Astrocyte (in vitro differentiated cells and primary cell): ENCODE data around the gene SLC44A1. TPM values are rescaled to one million over a fixed set of nuclear protein-coding genes. Genes with fewer than 3 reads are reported as not detected.
A peak's percentile ranks its signal among the peaks of the same experiment; 100 is the strongest.

Experiments used
- DNase-seq: peaks from one replicate; pipeline ENCODE4 v3.0.0-alpha.2; 2010; ENCODE audit warnings: low read depth
- FAIRE-seq: peaks from 2 replicates; lab custom pipeline; 2011; peaks lifted over from hg19 to GRCh38; lab: Jason Lieb, UNC
- H2AFZ ChIP-seq: 2 replicates; pipeline ENCODE4 v1.6.0; 2012; ENCODE audit warnings: low read depth, low read length, inconsistent platforms
- H3K27ac ChIP-seq: 2 replicates; pipeline ENCODE4 v1.5.1; 2011; ENCODE audit warnings: low read depth, low read length, inconsistent platforms
- H3K27me3 ChIP-seq: 2 replicates; pipeline ENCODE4 v1.6.0; 2011; ENCODE audit warnings: low read length, inconsistent platforms; ENCODE audit not compliant: insufficient read depth
- H3K36me3 ChIP-seq: 2 replicates; pipeline ENCODE4 v1.5.1; 2011; ENCODE audit warnings: low read length, inconsistent platforms; ENCODE audit not compliant: insufficient read depth
- H3K4me1 ChIP-seq: 2 replicates; pipeline ENCODE4 v1.5.1; 2011; ENCODE audit warnings: low read length, inconsistent platforms; ENCODE audit not compliant: insufficient read depth
- H3K4me2 ChIP-seq: 2 replicates; pipeline ENCODE4 v1.6.0; 2012; ENCODE audit warnings: low read length, inconsistent platforms
- H3K4me3 ChIP-seq: 2 replicates; pipeline ENCODE4 v1.5.1; 2011; ENCODE audit warnings: low read depth, mild to moderate bottlenecking, low read length, inconsistent platforms; ENCODE audit not compliant: insufficient read depth
- H3K79me2 ChIP-seq: 2 replicates; pipeline ENCODE4 v1.6.0; 2012; ENCODE audit warnings: mild to moderate bottlenecking, low read length, inconsistent platforms; ENCODE audit not compliant: insufficient read depth
- H3K9ac ChIP-seq: 2 replicates; pipeline ENCODE4 v1.6.0; 2012; ENCODE audit warnings: mild to moderate bottlenecking, low read length, inconsistent platforms
- H3K9me3 ChIP-seq: 2 replicates; pipeline ENCODE4 v1.5.1; 2012; ENCODE audit warnings: low read depth, mild to moderate bottlenecking, low read length, inconsistent platforms; ENCODE audit not compliant: insufficient read depth
- H4K20me1 ChIP-seq: 2 replicates; pipeline ENCODE4 v1.6.0; 2012; ENCODE audit warnings: low read length, inconsistent platforms; ENCODE audit not compliant: insufficient read depth
- H3K27ac Mint-ChIP-seq: one replicate; pipeline ENCODE4 v1.8.0; 2021; ENCODE audit warnings: mild to moderate bottlenecking, mixed read lengths; ENCODE audit not compliant: unreplicated experiment
- H3K27me3 Mint-ChIP-seq: one replicate; pipeline ENCODE4 v1.8.0; 2021; ENCODE audit warnings: low read depth, mixed read lengths; ENCODE audit not compliant: unreplicated experiment
- H3K36me3 Mint-ChIP-seq: one replicate; pipeline ENCODE4 v1.8.0; 2021; ENCODE audit warnings: low read depth, mixed read lengths; ENCODE audit not compliant: unreplicated experiment
- H3K4me1 Mint-ChIP-seq: one replicate; pipeline ENCODE4 v1.8.0; 2021; ENCODE audit warnings: low read depth, mixed read lengths; ENCODE audit not compliant: unreplicated experiment
- H3K4me3 Mint-ChIP-seq: one replicate; pipeline ENCODE4 v1.8.0; 2021; ENCODE audit warnings: mild to moderate bottlenecking, moderate library complexity, mixed read lengths; ENCODE audit not compliant: unreplicated experiment
- H3K9me3 Mint-ChIP-seq: one replicate; pipeline ENCODE4 v1.8.0; 2021; ENCODE audit warnings: mild to moderate bottlenecking, mixed read lengths; ENCODE audit not compliant: unreplicated experiment
- CTCF ChIP-seq: IDR thresholded peaks from 2 replicates; pipeline ENCODE4 v1.5.1; 2011; ENCODE audit warnings: low read depth, mild to moderate bottlenecking, inconsistent platforms, low read length, moderate library complexity; ENCODE audit not compliant: insufficient read depth
- EZH2 ChIP-seq: IDR thresholded peaks from 2 replicates; pipeline ENCODE4 v1.6.1; 2012; ENCODE audit warnings: mild to moderate bottlenecking, low read length, inconsistent platforms; ENCODE audit not compliant: insufficient read depth
- total RNA-seq: library from RNA; stranded (reverse); gene quantifications from 2 replicates; pipeline ENCODE4 v1.2.1, GENCODE V29; 2021

SLC44A1 gene
- total RNA-seq, 1 donor from 2014 or later = 43.8 TPM

- peaks cover 8% of the 10 kb centered on the region for H3K27me3 ChIP-seq
- no peak overlapping the region for H2AFZ ChIP-seq
- no peak overlapping the region for H3K4me3 ChIP-seq
- H3K36me3 ChIP-seq = no peaks in the 10 kb centered on the region
- no peak for DNase-seq
- peaks cover 16% of the 10 kb centered on the region for H3K4me1 ChIP-seq
- H3K9me3 ChIP-seq = no peaks in the 10 kb centered on the region
- Mint-ChIP-seq H3K27ac (peak overlapping the region; percentile 81), H3K4me1 (peaks cover 33% of the 10 kb centered on the region), H3K4me3 (peak overlapping the region; percentile 80), H3K36me3 (no peaks in the 10 kb centered on the region), H3K9me3 (no peaks in the 10 kb centered on the region), H3K27me3 (no peaks in the 10 kb centered on the region)
- H3K79me2 ChIP-seq = no peaks in the 10 kb centered on the region
- no peak for FAIRE-seq
- peak overlapping the region; percentile 97 for H3K4me2 ChIP-seq
- no peak overlapping the region for H3K9ac ChIP-seq
- peaks cover 4% of the 10 kb centered on the region for H4K20me1 ChIP-seq
- H3K27ac ChIP-seq = no peak overlapping the region
- TF ChIP-seq EZH2 = no peak
- TF ChIP-seq CTCF = no peak
Observed at GRCh38 chr9:105242062-105242461, 2.4 kb upstream of the SLC44A1 start.

DNA sequence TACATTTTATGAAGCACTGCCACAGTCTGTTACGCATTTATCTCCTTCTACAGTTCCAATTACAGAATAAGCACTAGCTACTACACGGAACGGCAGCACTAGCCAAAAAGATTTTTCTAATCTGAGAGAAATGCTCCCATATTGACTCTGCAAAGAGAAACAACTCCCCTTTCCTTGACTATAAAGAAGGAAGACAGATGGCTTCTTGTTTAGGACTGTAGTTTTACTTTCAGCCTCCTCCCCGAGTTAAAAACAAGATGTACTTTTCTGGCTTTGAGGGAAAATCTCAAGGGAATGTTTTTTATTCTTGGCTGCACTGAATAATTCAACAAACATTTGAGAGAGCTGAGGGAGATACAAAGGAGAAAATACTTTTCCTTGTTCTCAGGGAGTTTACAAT is 1.9 kb upstream of the SLC44A1 start:
- Histone ChIP-seq H3K9me3 (no peaks in the 10 kb centered on the region), H3K79me2 (peaks cover 2% of the 10 kb centered on the region), H4K20me1 (peaks cover 7% of the 10 kb centered on the region), H3K4me3 (no peak overlapping the region), H3K27me3 (peaks cover 8% of the 10 kb centered on the region), H3K27ac (no peak overlapping the region), H3K4me1 (peaks cover 16% of the 10 kb centered on the region), H3K9ac (no peak overlapping the region), H3K4me2 (peak overlapping the region; percentile 97), H3K36me3 (no peaks in the 10 kb centered on the region), H2AFZ (no peak overlapping the region)
- H3K4me1 Mint-ChIP-seq = peaks cover 34% of the 10 kb centered on the region
- TF ChIP-seq CTCF (no peak), EZH2 (no peak)
- H3K27me3 Mint-ChIP-seq = no peaks in the 10 kb centered on the region
- peak overlapping the region; percentile 80 for H3K4me3 Mint-ChIP-seq
- no peak for FAIRE-seq
- H3K27ac Mint-ChIP-seq = peak overlapping the region; percentile 81
- H3K36me3 Mint-ChIP-seq = no peaks in the 10 kb centered on the region
- no peak for DNase-seq
- H3K9me3 Mint-ChIP-seq = no peaks in the 10 kb centered on the region

DNA sequence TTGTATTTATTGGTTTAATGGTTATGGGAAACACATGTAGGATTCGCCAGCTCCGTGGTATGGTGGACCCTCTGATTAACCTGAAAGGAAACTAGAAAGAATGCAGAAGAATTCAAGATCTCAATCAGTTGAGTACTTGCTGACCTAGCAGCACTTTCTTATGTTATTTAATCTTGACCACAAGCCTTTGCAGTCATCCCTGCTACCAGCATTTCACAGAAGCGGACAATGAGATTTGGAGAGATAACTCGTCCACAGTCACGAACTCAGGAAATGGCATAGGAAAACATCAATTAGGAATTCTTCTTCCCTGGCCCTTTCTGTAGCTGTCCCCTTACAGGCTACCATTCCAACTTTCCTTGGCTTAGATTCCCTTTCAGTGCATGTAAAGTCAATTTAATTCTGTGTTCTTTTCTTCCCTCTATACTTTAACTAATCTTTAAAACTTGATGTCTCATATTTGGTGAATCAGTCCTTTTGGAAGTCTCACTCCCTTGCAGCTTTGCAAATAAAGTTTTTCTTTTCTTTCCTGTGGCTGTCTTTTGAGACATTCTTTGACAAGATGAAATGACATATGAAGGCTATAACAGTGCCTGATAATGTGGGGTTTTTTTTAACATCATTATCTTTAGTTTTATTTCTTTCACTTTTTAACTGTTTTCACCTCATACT is 1.3 kb upstream of the SLC44A1 start:
- Histone ChIP-seq H3K27me3 (peaks cover 8% of the 10 kb centered on the region), H3K4me2 (peak overlapping the region; percentile 97), H4K20me1 (peaks cover 11% of the 10 kb centered on the region), H3K36me3 (no peaks in the 10 kb centered on the region), H3K4me1 (peaks cover 16% of the 10 kb centered on the region), H3K27ac (no peak overlapping the region), H3K9me3 (no peaks in the 10 kb centered on the region), H3K9ac (no peak overlapping the region), H2AFZ (no peak overlapping the region), H3K4me3 (no peak overlapping the region), H3K79me2 (peaks cover 2% of the 10 kb centered on the region)
- Mint-ChIP-seq H3K27ac (peak overlapping the region; percentile 81), H3K4me1 (peaks cover 39% of the 10 kb centered on the region), H3K27me3 (no peaks in the 10 kb centered on the region), H3K9me3 (no peaks in the 10 kb centered on the region), H3K36me3 (no peaks in the 10 kb centered on the region), H3K4me3 (peak overlapping the region; percentile 80)
- TF ChIP-seq EZH2 (no peak), CTCF (no peak)
- DNase-seq (peak; percentile 92), FAIRE-seq (peak; percentile 88)
